Heart left ventricle (tissue), 13 donors: ENCODE data around the gene DOCK3.

Experiments
- POLR2A ChIP-seq, 2 donors: fragments of 450-650 bp; IDR thresholded peaks; one replicate each; pipeline ENCODE4 v1.6.1; 2017; ENCODE audit warnings: antibody characterized with exemption in 2 of 2, mild to moderate bottlenecking in 2 of 2, moderate library complexity in 2 of 2
- TF ChIP-seq, protein P1 (sequence below), 12 donors: fragments of 200-600 bp; sonication (generic) in 4 of 12; IDR thresholded peaks; one replicate each; pipeline versions ENCODE4 v1.5.0 to v1.8.0; 2018 to 2022; ENCODE audit warnings: antibody characterized with exemption in 12 of 12, mild to moderate bottlenecking in 5 of 12
- donor health status: ischemic (EF 13 %, LVEDD 7.1; RV severe dilation, severe dysfunction).
- donor health status: DM: no; HTN: yes; CAD: no.
- donor health status: DM: no; HTN: no; CAD: no.
- donor health status: ischemic (EF 25% LVEDD 6.9; RV normal size, moderate dysfunction).
- donor health status: ischemic (EF 25% LVEDD 5.7; RV mildly dilated, moderate dysfunction).
- donor health status: ischemic (EF 35%, LVEDD 5.7; RV mildly dilated, moderate dysfunction).
- donor health status: nonischemic (EF 11% LVEDD 7.7; RV severe dilation, severe dysfunction).
- donor health status: DM: yes; HTN: yes; CAD: no.
- donor health status: PGD.
- donor health status: ischemic (EF 29% LVEDD 5.4; RV normal size, mild dysfunction).
- donor health status: nonischemic (EF 23%, LVEDD 6.1; RV moderate dilation, normal function).

DNA sequence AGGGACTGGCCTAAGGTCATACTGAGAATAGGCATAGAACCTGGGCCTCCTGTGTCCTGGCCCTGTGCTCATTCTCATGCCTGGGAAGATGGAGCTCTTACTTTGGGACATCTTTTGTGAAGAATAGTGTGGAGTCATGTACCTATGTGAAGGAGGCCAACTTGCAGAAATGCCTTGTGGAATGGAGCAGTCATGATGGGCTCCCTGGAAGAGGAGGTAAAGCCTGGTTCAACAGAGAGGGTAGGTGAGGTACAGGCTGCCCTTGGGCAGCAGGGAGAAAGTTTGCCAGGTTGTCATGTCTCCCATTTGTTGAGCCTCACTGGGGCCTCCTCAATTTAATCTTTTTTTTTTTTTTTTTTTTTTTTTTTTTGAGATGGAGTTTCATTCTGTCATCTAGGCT, 39.7 kb upstream of the DOCK3 start:
- TF ChIP-seq, protein P1, sequence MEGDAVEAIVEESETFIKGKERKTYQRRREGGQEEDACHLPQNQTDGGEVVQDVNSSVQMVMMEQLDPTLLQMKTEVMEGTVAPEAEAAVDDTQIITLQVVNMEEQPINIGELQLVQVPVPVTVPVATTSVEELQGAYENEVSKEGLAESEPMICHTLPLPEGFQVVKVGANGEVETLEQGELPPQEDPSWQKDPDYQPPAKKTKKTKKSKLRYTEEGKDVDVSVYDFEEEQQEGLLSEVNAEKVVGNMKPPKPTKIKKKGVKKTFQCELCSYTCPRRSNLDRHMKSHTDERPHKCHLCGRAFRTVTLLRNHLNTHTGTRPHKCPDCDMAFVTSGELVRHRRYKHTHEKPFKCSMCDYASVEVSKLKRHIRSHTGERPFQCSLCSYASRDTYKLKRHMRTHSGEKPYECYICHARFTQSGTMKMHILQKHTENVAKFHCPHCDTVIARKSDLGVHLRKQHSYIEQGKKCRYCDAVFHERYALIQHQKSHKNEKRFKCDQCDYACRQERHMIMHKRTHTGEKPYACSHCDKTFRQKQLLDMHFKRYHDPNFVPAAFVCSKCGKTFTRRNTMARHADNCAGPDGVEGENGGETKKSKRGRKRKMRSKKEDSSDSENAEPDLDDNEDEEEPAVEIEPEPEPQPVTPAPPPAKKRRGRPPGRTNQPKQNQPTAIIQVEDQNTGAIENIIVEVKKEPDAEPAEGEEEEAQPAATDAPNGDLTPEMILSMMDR (IDR thresholded peaks at IDR 0.05): no peak
- no peak for TF ChIP-seq POLR2A (IDR thresholded peaks at IDR 0.05)
